NCI-H1417 treated with DMSO at 0.1 percent for 48 hours (cell line): ENCODE results near the gene WBP2.

Source experiments
- DNase-seq: peaks from one replicate; lab custom pipeline; 2025; lab: John Stamatoyannopoulos, UW

Gene WBP2

GRCh38 chr17:75844530-75845057, 10.5 kb downstream of the WBP2 start:
- DNase-seq = no peak

DNA sequence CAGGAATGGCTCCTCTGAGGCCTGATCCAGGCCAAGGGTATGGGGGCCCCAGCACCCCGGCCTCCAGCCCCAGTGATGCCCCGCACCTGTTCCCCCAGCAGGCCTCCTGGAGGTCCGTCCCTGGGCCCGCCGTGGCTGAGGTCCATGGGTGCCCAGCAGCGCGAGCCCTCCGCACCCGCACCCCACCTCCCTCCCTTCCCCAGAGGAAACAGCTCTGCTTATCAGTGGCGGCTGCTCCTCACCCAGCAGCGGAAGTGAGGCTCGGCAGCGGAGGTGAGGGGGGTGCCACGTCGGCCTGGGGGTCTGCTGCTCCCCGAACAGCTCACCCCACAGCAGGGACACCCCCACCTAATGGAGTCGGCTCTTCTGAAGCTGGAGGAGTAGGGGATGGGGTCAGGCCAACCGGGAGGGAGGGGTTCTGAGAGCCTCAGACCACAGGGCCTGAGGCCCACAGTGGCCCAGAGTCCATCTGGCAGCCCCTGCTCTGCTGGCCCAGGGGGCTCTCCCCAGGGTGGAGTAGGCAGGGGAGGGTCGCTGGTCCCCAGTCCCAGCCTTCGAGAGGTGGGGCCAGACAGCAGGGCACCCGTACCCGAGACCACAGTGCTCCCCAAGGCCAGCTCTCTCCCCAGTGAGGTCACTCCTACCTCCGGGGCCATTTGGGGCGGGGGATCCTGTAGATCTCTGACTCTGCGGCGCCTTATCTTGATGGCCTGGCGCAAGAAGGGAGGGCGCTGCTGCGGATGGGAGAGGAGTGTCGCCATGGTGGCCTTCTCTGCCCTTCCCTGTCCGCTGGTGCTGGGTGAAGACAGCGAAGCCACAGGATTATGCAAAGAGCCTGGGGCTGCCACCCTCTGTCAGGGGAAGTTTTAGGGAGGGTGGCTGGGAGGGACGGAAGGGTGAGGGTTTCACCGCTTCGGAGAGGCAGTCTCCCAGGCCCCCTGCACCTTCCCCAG, 11.3 kb downstream of the WBP2 start, which contains the start of gene UNC13D:
UNC13D (minus strand) TSS at position 828 of the 953 bp plus-strand sequence; CDS start at position 761, 67 bp downstream.
- DNase-seq = no peak

- DNase-seq = no peak
Observed at GRCh38 chr17:75842963-75843576, 12.1 kb downstream of the WBP2 start.

GRCh38 chr17:75842411-75842810, 12.7 kb downstream of the WBP2 start:
- no peak for DNase-seq

GRCh38 chr17:75840799-75841164, 14.4 kb downstream of the WBP2 start:
- no peak for DNase-seq

- no peak for DNase-seq
Observed at GRCh38 chr17:75839942-75840798, 15.0 kb downstream of the WBP2 start.

DNA sequence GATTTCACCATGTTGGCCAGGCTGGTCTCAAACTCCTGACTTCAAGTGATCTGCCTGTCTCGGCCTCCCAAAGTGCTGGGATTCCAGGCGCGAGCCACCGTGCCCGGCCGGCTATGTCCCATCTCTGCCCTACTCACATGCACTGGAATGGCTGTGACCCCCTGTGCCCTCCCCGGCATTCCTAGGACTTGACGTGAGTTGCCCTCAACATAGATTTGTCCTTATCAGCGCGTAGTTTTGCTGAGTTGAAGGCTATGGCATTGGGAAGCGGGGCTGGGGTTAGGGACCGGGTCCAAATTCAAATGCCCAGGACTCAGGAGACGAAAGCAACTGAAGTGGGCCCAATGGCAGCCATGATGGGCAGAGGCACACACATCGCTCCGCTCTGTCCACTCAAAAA, 16.7 kb downstream of the WBP2 start:
- no peak for DNase-seq

DNA sequence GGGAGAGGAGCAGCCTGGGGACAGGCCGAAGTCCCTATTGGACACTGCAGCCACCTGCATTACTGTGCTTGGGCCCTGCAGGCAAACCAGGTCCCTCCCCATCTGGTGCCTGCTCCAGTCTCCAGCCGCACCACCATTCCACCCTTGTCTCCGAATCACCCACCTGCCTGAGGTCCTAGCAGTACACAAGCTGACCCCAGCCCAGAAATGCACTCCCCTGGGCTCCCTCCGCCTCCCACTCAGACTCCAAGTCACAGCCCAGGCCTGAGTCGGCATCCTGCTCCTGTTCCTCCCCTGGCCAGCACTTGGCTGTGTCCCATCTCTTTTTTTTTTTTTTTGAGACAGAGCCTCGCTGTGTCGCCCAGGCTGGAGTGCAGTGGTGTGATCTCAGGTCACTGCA, 17.2 kb downstream of the WBP2 start:
- no peak for DNase-seq

- no peak for DNase-seq
Observed at GRCh38 chr17:75836605-75837004, 18.5 kb downstream of the WBP2 start.

DNA sequence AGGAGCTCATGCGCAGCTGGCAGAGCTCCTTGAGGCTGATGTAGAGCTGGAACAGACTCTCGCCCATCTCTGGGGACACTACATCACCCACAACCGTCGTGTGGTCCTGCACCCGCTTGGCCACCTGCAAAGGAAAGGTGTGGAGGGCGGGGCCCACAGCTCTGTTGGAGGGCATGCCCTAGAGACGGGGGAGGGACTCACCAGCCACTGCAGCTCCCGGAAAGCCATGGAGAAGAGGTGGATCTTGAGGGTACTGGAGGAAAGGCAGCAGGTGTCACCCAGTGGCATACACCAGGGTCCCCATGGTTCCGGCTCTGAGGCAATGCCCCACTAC, 19.5 kb downstream of the WBP2 start:
- DNase-seq = no peak

DNA sequence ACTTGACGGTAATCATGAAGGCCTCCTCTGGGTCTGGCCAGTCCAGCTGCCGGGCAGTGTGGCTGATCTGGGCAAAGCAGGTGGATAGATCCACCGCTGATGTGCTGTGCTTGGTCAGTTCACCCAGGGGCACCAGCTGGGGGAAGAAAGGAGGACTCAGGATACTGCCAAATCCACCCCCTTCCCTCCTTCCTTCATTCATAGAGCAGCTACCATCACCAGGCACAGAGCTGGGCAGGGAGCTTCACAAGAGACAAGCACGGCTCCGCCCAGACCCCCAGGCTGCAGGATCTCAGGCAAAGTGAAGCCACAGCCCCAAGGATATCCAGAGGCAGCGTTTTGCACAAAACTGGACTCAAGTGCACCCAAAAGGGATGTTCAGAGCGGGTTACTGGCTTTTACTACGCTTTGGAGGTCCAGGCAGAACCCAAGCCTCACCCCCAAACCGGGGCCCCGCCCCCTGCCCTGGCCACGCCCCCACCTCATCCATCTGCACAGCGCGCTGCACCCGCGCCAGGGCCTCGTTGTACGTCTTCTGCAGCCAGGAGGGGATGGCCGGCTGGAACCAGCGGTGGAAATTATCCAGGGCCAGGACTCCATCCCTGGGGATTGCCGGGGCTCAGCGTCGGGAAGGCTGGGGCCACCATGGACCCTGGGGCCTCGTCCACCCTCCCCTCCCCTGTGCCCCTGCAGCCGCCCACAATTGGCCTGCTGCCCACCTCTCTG, 20.0 kb downstream of the WBP2 start:
- no peak for DNase-seq

DNA sequence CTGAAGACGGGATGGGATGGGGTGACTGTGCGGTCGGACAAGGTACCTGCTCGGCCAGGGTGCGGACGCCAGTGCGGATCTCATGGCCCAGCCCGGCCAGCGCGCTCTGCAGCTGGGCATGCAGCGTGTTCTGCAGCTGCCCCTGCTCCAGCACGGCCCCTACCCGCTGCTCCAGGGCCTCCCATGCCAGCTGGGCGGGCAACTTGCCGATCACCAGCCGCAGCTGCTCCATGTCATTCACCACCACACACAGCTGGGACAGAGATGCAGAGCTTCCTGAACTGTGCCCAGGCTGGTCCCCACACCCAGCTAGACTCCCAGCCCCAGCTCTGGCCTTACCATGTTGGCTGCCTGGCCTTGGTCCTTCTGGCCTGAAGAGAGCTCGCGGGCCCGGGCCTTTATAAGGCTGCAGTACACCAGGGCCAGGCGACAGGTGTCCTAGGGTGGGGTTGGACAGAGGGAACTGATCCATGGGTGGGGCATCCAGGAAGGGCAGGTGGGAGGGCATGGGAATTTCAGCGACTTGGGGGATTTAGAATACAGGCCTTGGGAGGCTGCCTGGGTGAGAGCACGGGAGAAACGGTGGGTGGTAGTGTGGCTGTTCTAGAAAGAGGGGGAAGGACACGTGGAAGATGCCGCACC, 20.7 kb downstream of the WBP2 start:
- no peak for DNase-seq

DNA sequence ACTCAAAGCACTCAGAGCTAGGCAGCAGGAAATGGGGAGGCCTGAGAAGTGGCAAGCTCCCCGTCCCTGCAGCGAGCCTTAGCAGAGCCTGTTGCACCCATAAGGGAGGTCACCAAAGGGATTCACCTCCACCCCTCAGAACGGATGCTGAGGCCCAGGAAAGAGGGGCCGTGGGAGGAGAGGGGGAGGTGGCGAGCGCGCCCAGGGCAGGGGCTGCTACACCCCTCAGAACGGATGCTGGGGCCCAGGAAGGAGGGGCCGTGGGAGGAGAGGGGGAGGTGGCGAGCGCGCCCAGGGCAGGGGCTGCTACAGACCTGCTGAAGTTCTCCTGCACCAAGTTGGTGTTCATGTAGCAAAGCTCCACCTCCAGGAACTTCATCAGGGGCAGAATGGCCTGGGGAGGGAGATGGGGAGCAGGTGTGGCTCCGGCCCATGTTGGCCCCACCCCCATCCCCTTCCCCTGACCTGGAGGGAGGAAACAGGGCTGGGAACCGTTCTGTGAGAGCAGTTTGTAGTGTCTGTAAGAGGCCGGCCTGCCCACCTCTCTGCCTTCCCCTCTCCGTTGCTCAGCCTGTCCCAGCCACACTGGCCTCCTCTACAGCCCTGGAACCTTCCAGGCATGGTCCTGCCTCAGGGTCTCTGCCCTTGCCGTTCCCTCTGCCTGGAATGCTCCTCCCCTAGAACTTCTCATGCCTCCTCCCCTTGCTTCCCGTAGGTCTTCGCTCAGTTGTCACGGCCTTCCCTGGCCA, 22.3 kb downstream of the WBP2 start:
- no peak for DNase-seq

GRCh38 chr17:75832164-75832651, 22.9 kb downstream of the WBP2 start:
- no peak for DNase-seq

- DNase-seq = no peak
Observed at GRCh38 chr17:75831032-75831571, 24.0 kb downstream of the WBP2 start.

GRCh38 chr17:75830164-75831031, 24.7 kb downstream of the WBP2 start:
- DNase-seq = no peak

- no peak for DNase-seq
Observed at GRCh38 chr17:75829747-75830146, 25.4 kb downstream of the WBP2 start.

DNA sequence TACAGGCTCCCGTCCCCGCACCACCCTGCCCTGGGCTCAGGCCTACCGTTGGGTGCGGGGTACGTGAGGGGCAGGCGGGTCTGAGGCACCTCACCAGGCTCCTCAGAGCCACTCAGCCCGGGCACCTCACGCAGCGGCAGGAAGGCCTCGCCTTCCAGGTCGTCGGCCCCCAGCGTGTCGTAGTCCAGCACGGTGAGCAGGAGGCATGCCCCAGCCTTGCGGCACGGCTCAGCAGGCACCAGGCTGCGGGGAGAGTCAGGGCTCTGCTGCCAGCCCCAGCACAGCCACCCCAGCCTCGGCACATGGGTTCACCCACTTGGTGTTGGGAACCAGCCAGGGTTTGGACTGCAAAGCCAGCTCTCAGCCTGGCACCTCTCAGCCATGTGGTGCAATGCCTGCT, 26.4 kb downstream of the WBP2 start:
- DNase-seq = no peak

DNA sequence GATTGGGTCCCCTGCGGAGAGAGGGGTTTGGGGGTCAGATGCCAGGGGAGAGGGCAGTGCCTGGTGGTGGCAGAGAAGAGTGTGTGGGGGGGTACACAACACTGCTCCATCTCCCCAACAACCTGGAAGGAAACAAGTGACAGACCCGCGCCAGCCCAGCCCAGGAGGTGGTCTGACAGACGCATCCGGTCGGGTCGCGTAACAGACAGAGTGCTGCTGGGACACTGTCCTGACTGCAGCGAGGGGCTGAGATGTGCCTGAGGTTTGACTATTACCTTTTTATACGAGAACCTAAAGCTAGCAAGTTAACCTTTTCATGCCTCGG, 27.1 kb downstream of the WBP2 start:
- DNase-seq = no peak
